SU-DHL-6 (cell line): ENCODE results near the gene HMGCR.
"Not testable (repeated sequence)": the region's sequence is repeated elsewhere in the genome, so short reads cannot be mapped to it uniquely, and the experiment has no call there.

ENCODE experiments used
- H2AFZ ChIP-seq: fragments of 200-600 bp; sonication (generic); 2 replicates; pipeline ENCODE4 v1.6.1; 2014; ENCODE audit warnings: low read depth, mild to moderate bottlenecking, moderate library complexity, mixed read lengths, antibody characterized with exemption, low read length; ENCODE audit not compliant: severe bottlenecking
- H3F3A ChIP-seq: fragments of 200-600 bp; shearing (Covaris generic); 2 replicates; pipeline ENCODE4 v1.6.0; 2016; ENCODE audit warnings: antibody characterized with exemption, mild to moderate bottlenecking; ENCODE audit not compliant: insufficient read depth
- H3K27ac ChIP-seq: fragments of 200-600 bp; sonication (generic); 2 replicates; pipeline ENCODE4 v1.5.1; 2016; ENCODE audit warnings: low read depth, mild to moderate bottlenecking, low read length, moderate library complexity, mixed read lengths
- H3K27me3 ChIP-seq: fragments of 200-600 bp; sonication (generic), shearing (Covaris generic); 2 replicates; pipeline ENCODE4 v1.6.0; 2014; ENCODE audit warnings: mild to moderate bottlenecking, low read length
- H3K36me3 ChIP-seq: fragments of 200-600 bp; sonication (generic); 2 replicates; pipeline ENCODE4 v1.6.1; 2014; ENCODE audit warnings: mild to moderate bottlenecking, low read length, mixed read lengths
- H3K4me2 ChIP-seq: fragments of 300-600, 200-600 bp; shearing (Covaris generic), sonication (generic); 2 replicates; pipeline ENCODE4 v1.6.0; 2014; ENCODE audit warnings: low read length, low read depth, mild to moderate bottlenecking; ENCODE audit not compliant: poor library complexity, severe bottlenecking
- H3K4me3 ChIP-seq: fragments of 200-600 bp; sonication (generic); 2 replicates; pipeline ENCODE4 v1.5.1; 2014; ENCODE audit warnings: antibody characterized with exemption, low read length, mild to moderate bottlenecking, mixed read lengths; ENCODE audit not compliant: insufficient read depth, poor library complexity, severe bottlenecking
- H3K79me2 ChIP-seq: fragments of 200-600 bp; sonication (generic); 2 replicates; pipeline ENCODE4 v1.6.1; 2014; ENCODE audit warnings: mild to moderate bottlenecking, low read length, moderate library complexity; ENCODE audit not compliant: insufficient read depth
- H3K9ac ChIP-seq: fragments of 200-600 bp; sonication (generic); 2 replicates; pipeline ENCODE4 v1.7.0; 2014; ENCODE audit warnings: mild to moderate bottlenecking, low read length
- H3K9me2 ChIP-seq: fragments of 200-600 bp; sonication (generic); replicated peaks from 2 replicates; pipeline ENCODE4 v1.6.1; 2014; ENCODE audit warnings: low read length; ENCODE audit not compliant: insufficient read depth
- H3K9me3 ChIP-seq: fragments of 200-600 bp; sonication (generic); 2 replicates; pipeline ENCODE4 v1.6.1; 2014; ENCODE audit warnings: low read length, mixed read lengths; ENCODE audit not compliant: insufficient read depth
- H4K20me1 ChIP-seq: fragments of 200-600 bp; sonication (generic); 2 replicates; pipeline ENCODE4 v1.6.1; 2014; ENCODE audit warnings: low read depth, mild to moderate bottlenecking, antibody characterized with exemption, low read length, moderate library complexity, mixed read lengths
- CTCF ChIP-seq: fragments of 200-600 bp; sonication (generic); IDR thresholded peaks from one replicate; pipeline ENCODE4 v1.5.1; 2017; ENCODE audit warnings: antibody characterized with exemption, mild to moderate bottlenecking, low read length, moderate library complexity; ENCODE audit not compliant: insufficient read depth, poor library complexity, severe bottlenecking
- EZH2phosphoT487 ChIP-seq: fragments of 200-600 bp; sonication (generic), shearing (Covaris generic); conservative IDR thresholded peaks from 2 replicates; pipeline ENCODE4 v1.6.1; 2018; ENCODE audit warnings: mild to moderate bottlenecking, antibody characterized with exemption, low read length, moderate library complexity, mixed read lengths

Gene HMGCR

GRCh38 chr5:75306746-75307145, 30.3 kb upstream of the HMGCR start:
- H3K27ac ChIP-seq: no peak overlapping the region
- H3K4me3 ChIP-seq: no peak overlapping the region
- no peaks in the 10 kb centered on the region for H3K9me2 ChIP-seq
- H3K27me3 ChIP-seq: no peaks in the 10 kb centered on the region
- H3K4me2 ChIP-seq: no peak overlapping the region
- H3F3A ChIP-seq: no peaks in the 10 kb centered on the region
- no peaks in the 10 kb centered on the region for H4K20me1 ChIP-seq
- H3K36me3 ChIP-seq: no peaks in the 10 kb centered on the region
- no peak overlapping the region for H2AFZ ChIP-seq
- TF ChIP-seq CTCF (no peak), EZH2phosphoT487 (no peak)
- no peaks in the 10 kb centered on the region for H3K79me2 ChIP-seq
- no peaks in the 10 kb centered on the region for H3K9me3 ChIP-seq
- H3K9ac ChIP-seq: no peak overlapping the region

GRCh38 chr5:75310212-75310611, 26.8 kb upstream of the HMGCR start:
- no peaks in the 10 kb centered on the region for H3K36me3 ChIP-seq
- H3K79me2 ChIP-seq: no peaks in the 10 kb centered on the region
- TF ChIP-seq CTCF (no peak), EZH2phosphoT487 (no peak)
- H3K27me3 ChIP-seq: no peaks in the 10 kb centered on the region
- H2AFZ ChIP-seq: no peak overlapping the region
- no peak overlapping the region for H3K4me2 ChIP-seq
- H3F3A ChIP-seq: no peaks in the 10 kb centered on the region
- no peak overlapping the region for H3K27ac ChIP-seq
- H3K9me3 ChIP-seq: no peaks in the 10 kb centered on the region
- no peaks in the 10 kb centered on the region for H4K20me1 ChIP-seq
- no peak overlapping the region for H3K9ac ChIP-seq
- no peaks in the 10 kb centered on the region for H3K9me2 ChIP-seq
- H3K4me3 ChIP-seq: no peak overlapping the region

GRCh38 chr5:75319148-75319547, 17.9 kb upstream of the HMGCR start:
- H3K9me2 ChIP-seq, H3K9me3 ChIP-seq, H3F3A ChIP-seq, H2AFZ ChIP-seq, H3K9ac ChIP-seq, H3K27ac ChIP-seq, H3K4me2 ChIP-seq, H3K27me3 ChIP-seq, H3K79me2 ChIP-seq, H4K20me1 ChIP-seq, H3K36me3 ChIP-seq, H3K4me3 ChIP-seq: not testable (repeated sequence)

GRCh38 chr5:75319638-75320037, 17.4 kb upstream of the HMGCR start:
- Histone ChIP-seq H3K27me3 (no peaks in the 10 kb centered on the region), H3F3A (no peaks in the 10 kb centered on the region), H4K20me1 (no peaks in the 10 kb centered on the region), H3K36me3 (no peaks in the 10 kb centered on the region), H3K9me2 (no peaks in the 10 kb centered on the region), H2AFZ (no peak overlapping the region), H3K4me3 (no peak overlapping the region), H3K9me3 (no peaks in the 10 kb centered on the region), H3K4me2 (no peak overlapping the region), H3K9ac (no peak overlapping the region), H3K79me2 (no peaks in the 10 kb centered on the region), H3K27ac (no peak overlapping the region)
- TF ChIP-seq CTCF: no peak
- TF ChIP-seq EZH2phosphoT487: no peak
